Spinal cord (tissue), 10 donors: ENCODE measurements around the gene SCAF8. TPM values are rescaled to one million over a fixed set of nuclear protein-coding genes. Genes with fewer than 3 reads are reported as not detected.
A peak's percentile ranks its signal among the peaks of the same experiment; 100 is the strongest.

ENCODE experiments used
- DNase-seq, 6 donors: peaks; one replicate each; pipeline versions ENCODE4 v3.0.0 to v3.0.0-alpha.2; 2013 to 2015; ENCODE audit warnings: low spot score in 6 of 6, low read depth in 4 of 6
- H3K27ac ChIP-seq: one replicate; pipeline ENCODE4 v1.5.1; 2013; ENCODE audit warnings: low read depth, low read length, control low read depth
- H3K27me3 ChIP-seq: one replicate; pipeline ENCODE4 v1.6.1; 2013; ENCODE audit warnings: low read length; ENCODE audit not compliant: control insufficient read depth, insufficient read depth
- H3K36me3 ChIP-seq: one replicate; pipeline ENCODE4 v1.6.1; 2013; ENCODE audit warnings: low read length; ENCODE audit not compliant: control insufficient read depth, insufficient read depth
- H3K4me1 ChIP-seq: one replicate; pipeline ENCODE4 v1.6.1; 2013; ENCODE audit warnings: low read length; ENCODE audit not compliant: control insufficient read depth, insufficient read depth
- H3K4me3 ChIP-seq: one replicate; pipeline ENCODE4 v1.5.1; 2013; ENCODE audit warnings: low read depth, low read length, control low read depth
- H3K9me3 ChIP-seq: one replicate; pipeline ENCODE4 v1.6.1; 2013; ENCODE audit warnings: low read length; ENCODE audit not compliant: control insufficient read depth, insufficient read depth
- WGBS: methylation state at CpG from one replicate; pipeline ENCODE4 v1.1.5; 2013; ENCODE audit warnings: missing lambda C conversion rate; ENCODE audit not compliant: insufficient coverage; 5-methylcytosine and 5-hydroxymethylcytosine counted together
- polyA plus RNA-seq, 2 donors: library from polyadenylated mRNA; unstranded; fragments of 120-200 nt; gene quantifications; one replicate each; pipeline ENCODE4 v1.2.1, GENCODE V29; 2013; ENCODE audit not compliant: insufficient read length in 2 of 2
- total RNA-seq, 2 donors: library from RNA; depleted of rRNA in 1 of 2; stranded (reverse); fragments of 120-200 nt in 1 of 2; fragments of >200 nt in 1 of 2; gene quantifications; one replicate each; pipeline versions ENCODE4 v1.2.3 to v1.2.4, GENCODE V29; 2013 to 2014
- donor health status: healthy.

SCAF8 gene
- total and polyA plus RNA-seq, 4 donors: 31.1 to 69.8 (median 45.4) TPM

GRCh38 chr6:154815938-154816820, 83.0 kb downstream of the SCAF8 start:
- Histone ChIP-seq H3K36me3 (peaks cover 23% of the 10 kb centered on the region), H3K27me3 (no peaks in the 10 kb centered on the region), H3K4me3 (no peak overlapping the region), H3K4me1 (no peaks in the 10 kb centered on the region), H3K9me3 (no peaks in the 10 kb centered on the region), H3K27ac (no peak overlapping the region)
- WGBS: 81% methylated on average over 3 of the region's 5 CpGs
- DNase-seq: no peak

- no peak for DNase-seq
- WGBS: no CpG with 5 or more reads among the region's 1 CpG
- H3K36me3 ChIP-seq: peaks cover 18% of the 10 kb centered on the region
- no peaks in the 10 kb centered on the region for H3K27me3 ChIP-seq
- H3K4me3 ChIP-seq: no peak overlapping the region
- H3K4me1 ChIP-seq: no peaks in the 10 kb centered on the region
- H3K9me3 ChIP-seq: no peaks in the 10 kb centered on the region
- H3K27ac ChIP-seq: no peak overlapping the region
Measured at GRCh38 chr6:154821099-154821498, 87.9 kb downstream of the SCAF8 start.

GRCh38 chr6:154821638-154822037, 88.4 kb downstream of the SCAF8 start:
- no peak for DNase-seq
- 100% methylated on average over 1 of the region's 2 CpGs for WGBS
- Histone ChIP-seq H3K4me3 (no peak overlapping the region), H3K4me1 (no peaks in the 10 kb centered on the region), H3K9me3 (no peaks in the 10 kb centered on the region), H3K27ac (no peak overlapping the region), H3K27me3 (no peaks in the 10 kb centered on the region), H3K36me3 (peaks cover 18% of the 10 kb centered on the region)

- Histone ChIP-seq H3K36me3 (peaks cover 22% of the 10 kb centered on the region), H3K27ac (no peak overlapping the region), H3K27me3 (no peaks in the 10 kb centered on the region), H3K4me3 (no peak overlapping the region), H3K4me1 (no peaks in the 10 kb centered on the region), H3K9me3 (no peaks in the 10 kb centered on the region)
- 91% methylated on average over 2 of the region's 2 CpGs for WGBS
- DNase-seq: no peak
Measured at GRCh38 chr6:154822947-154823558, 89.8 kb downstream of the SCAF8 start.

- WGBS: 30% methylated on average over 2 of the region's 4 CpGs
- no peaks in the 10 kb centered on the region for H3K4me1 ChIP-seq
- H3K27me3 ChIP-seq: no peaks in the 10 kb centered on the region
- DNase-seq: peak in 2 of 6 donors; percentile 20 to 24
- no peaks in the 10 kb centered on the region for H3K9me3 ChIP-seq
- H3K36me3 ChIP-seq: peaks cover 23% of the 10 kb centered on the region
- no peak overlapping the region for H3K27ac ChIP-seq
- no peak overlapping the region for H3K4me3 ChIP-seq
Measured at GRCh38 chr6:154824076-154824475, 90.9 kb downstream of the SCAF8 start.

- DNase-seq: no peak
- H3K36me3 ChIP-seq: peaks cover 28% of the 10 kb centered on the region
- H3K4me3 ChIP-seq: no peak overlapping the region
- H3K4me1 ChIP-seq: no peaks in the 10 kb centered on the region
- no CpG with 5 or more reads among the region's 1 CpG for WGBS
- H3K27me3 ChIP-seq: no peaks in the 10 kb centered on the region
- H3K9me3 ChIP-seq: no peaks in the 10 kb centered on the region
- H3K27ac ChIP-seq: no peak overlapping the region
Measured at GRCh38 chr6:154829970-154830369, 96.8 kb downstream of the SCAF8 start.

GRCh38 chr6:154830771-154831170, 97.6 kb downstream of the SCAF8 start:
- WGBS: 80% methylated on average over 1 of the region's 4 CpGs
- peak in 1 of 6 donors; percentile 74 for DNase-seq
- no peak overlapping the region for H3K27ac ChIP-seq
- H3K9me3 ChIP-seq: no peaks in the 10 kb centered on the region
- H3K36me3 ChIP-seq: peaks cover 23% of the 10 kb centered on the region
- no peak overlapping the region for H3K4me3 ChIP-seq
- no peaks in the 10 kb centered on the region for H3K27me3 ChIP-seq
- no peaks in the 10 kb centered on the region for H3K4me1 ChIP-seq

- no CpG with 5 or more reads among the region's 4 CpGs for WGBS
- Histone ChIP-seq H3K27me3 (no peaks in the 10 kb centered on the region), H3K4me1 (no peaks in the 10 kb centered on the region), H3K9me3 (no peaks in the 10 kb centered on the region), H3K4me3 (no peak overlapping the region), H3K36me3 (peaks cover 14% of the 10 kb centered on the region), H3K27ac (no peak overlapping the region)
- no peak for DNase-seq
Measured at GRCh38 chr6:154835307-154835706, 102.1 kb downstream of the SCAF8 start.

GRCh38 chr6:154839546-154839945, 106.3 kb downstream of the SCAF8 start:
- WGBS: 93% methylated on average over 2 of the region's 6 CpGs
- H3K4me1 ChIP-seq: no peaks in the 10 kb centered on the region
- H3K4me3 ChIP-seq: no peak overlapping the region
- H3K9me3 ChIP-seq: no peaks in the 10 kb centered on the region
- no peak for DNase-seq
- H3K27me3 ChIP-seq: no peaks in the 10 kb centered on the region
- no peak overlapping the region for H3K27ac ChIP-seq
- H3K36me3 ChIP-seq: peaks cover 2% of the 10 kb centered on the region

- Histone ChIP-seq H3K36me3 (peaks cover 2% of the 10 kb centered on the region), H3K4me1 (no peaks in the 10 kb centered on the region), H3K27ac (no peak overlapping the region), H3K27me3 (no peaks in the 10 kb centered on the region), H3K9me3 (no peaks in the 10 kb centered on the region), H3K4me3 (no peak overlapping the region)
- WGBS: no CpG with 5 or more reads among the region's 6 CpGs
- no peak for DNase-seq
Measured at GRCh38 chr6:154840363-154840762, 107.1 kb downstream of the SCAF8 start.
